Vagina (tissue), 2 donors: ENCODE measurements around the gene WDR59.

ENCODE experiments used
- POLR2A ChIP-seq, 2 donors: fragments of 450-650 bp; IDR thresholded peaks; one replicate each; pipeline ENCODE4 v1.6.1; 2017; ENCODE audit warnings: antibody characterized with exemption in 2 of 2, mild to moderate bottlenecking in 2 of 2, moderate library complexity in 2 of 2
- TF ChIP-seq, protein P1 (sequence below), 3 experiments: fragments of 450-650 bp in 2 of 3; fragments of 200-600 bp in 1 of 3; sonication (generic) in 1 of 3; IDR thresholded peaks; one replicate each; pipeline ENCODE4 v1.5.1; 2017 to 2019; ENCODE audit warnings: antibody characterized with exemption in 3 of 3, mild to moderate bottlenecking in 2 of 3, moderate library complexity in 2 of 3

DNA sequence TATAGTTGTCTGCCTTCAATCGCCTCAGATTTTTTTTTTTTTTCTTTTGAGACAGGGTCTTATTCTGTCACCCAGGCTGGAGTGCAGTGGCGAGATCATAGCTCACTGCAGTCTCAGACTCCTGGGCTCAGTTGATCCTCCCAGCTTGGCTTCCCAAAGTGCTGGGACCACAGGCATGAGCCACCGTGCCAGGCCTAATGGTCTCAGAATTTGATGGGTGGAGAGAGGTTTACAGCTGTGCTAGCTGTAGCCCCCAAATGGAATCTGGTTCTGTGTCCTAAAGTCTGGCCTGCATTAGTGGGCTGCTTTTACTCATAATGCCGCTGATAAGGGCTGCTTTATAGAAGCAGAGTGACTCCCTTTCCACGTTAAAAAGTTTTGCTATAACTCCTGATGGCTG, 19.0 kb upstream of the WDR59 start:
- TF ChIP-seq POLR2A (IDR thresholded peaks at IDR 0.05): no peak
- TF ChIP-seq, protein P1, sequence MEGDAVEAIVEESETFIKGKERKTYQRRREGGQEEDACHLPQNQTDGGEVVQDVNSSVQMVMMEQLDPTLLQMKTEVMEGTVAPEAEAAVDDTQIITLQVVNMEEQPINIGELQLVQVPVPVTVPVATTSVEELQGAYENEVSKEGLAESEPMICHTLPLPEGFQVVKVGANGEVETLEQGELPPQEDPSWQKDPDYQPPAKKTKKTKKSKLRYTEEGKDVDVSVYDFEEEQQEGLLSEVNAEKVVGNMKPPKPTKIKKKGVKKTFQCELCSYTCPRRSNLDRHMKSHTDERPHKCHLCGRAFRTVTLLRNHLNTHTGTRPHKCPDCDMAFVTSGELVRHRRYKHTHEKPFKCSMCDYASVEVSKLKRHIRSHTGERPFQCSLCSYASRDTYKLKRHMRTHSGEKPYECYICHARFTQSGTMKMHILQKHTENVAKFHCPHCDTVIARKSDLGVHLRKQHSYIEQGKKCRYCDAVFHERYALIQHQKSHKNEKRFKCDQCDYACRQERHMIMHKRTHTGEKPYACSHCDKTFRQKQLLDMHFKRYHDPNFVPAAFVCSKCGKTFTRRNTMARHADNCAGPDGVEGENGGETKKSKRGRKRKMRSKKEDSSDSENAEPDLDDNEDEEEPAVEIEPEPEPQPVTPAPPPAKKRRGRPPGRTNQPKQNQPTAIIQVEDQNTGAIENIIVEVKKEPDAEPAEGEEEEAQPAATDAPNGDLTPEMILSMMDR (IDR thresholded peaks at IDR 0.05): no peak
